GM12878 (cell line): Measurements from ENCODE around the gene FLAD1. TPM values are rescaled to one million over a fixed set of nuclear protein-coding genes. Genes with fewer than 3 reads are reported as not detected.

Experiments
- BCL11A ChIP-seq: IDR thresholded peaks from 2 replicates; pipeline ENCODE4 v1.6.1; 2011; ENCODE audit warnings: low read depth, low read length
- BHLHE40 ChIP-seq, 2 experiments: fragments of 450-650 bp in 1 of 2; IDR thresholded peaks; 2 replicates each; pipeline ENCODE4 v1.6.1; 2011 to 2017; ENCODE audit warnings: low read depth in 2 of 2, borderline replicate concordance in 1 of 2, improper control_type of control experiment in 1 of 2, low read length in 1 of 2, mild to moderate bottlenecking in 1 of 2
- CHD2 ChIP-seq: IDR thresholded peaks from 2 replicates; pipeline ENCODE4 v1.6.1; 2011; ENCODE audit warnings: low read depth, low read length, improper control_type of control experiment, borderline replicate concordance
- DPF2 ChIP-seq: fragments of 450-650 bp; IDR thresholded peaks from 2 replicates; pipeline ENCODE4 v1.6.1; 2017; ENCODE audit warnings: mild to moderate bottlenecking
- E4F1 ChIP-seq: fragments of 450-650 bp; IDR thresholded peaks from 2 replicates; pipeline ENCODE4 v1.6.1; 2018; ENCODE audit warnings: borderline replicate concordance, mild to moderate bottlenecking; ENCODE audit not compliant: partially characterized antibody
- ESRRA ChIP-seq: IDR thresholded peaks from 2 replicates; pipeline ENCODE4 v1.6.1; 2012; ENCODE audit warnings: mild to moderate bottlenecking, low read length, improper control_type of control experiment
- ETV6 ChIP-seq, 2 experiments: fragments of 450-650 bp in 1 of 2; IDR thresholded peaks in 1 of 2; conservative IDR thresholded peaks in 1 of 2; 2 replicates each; pipeline ENCODE4 v1.6.1; 2014; ENCODE audit warnings: antibody characterized with exemption in 1 of 2, borderline replicate concordance in 1 of 2, low read depth in 1 of 2, mild to moderate bottlenecking in 1 of 2, moderate library complexity in 1 of 2
- HDAC2 ChIP-seq: fragments of 200-600 bp; sonication (generic); IDR thresholded peaks from 2 replicates; pipeline ENCODE4 v1.6.1; 2017
- IRF4 ChIP-seq: IDR thresholded peaks from 2 replicates; pipeline ENCODE4 v1.6.1; 2011; ENCODE audit warnings: low read depth, low read length
- MXI1 ChIP-seq: fragments of 150-350 bp; IDR thresholded peaks from 2 replicates; pipeline ENCODE4 v1.6.1; 2011; ENCODE audit warnings: low read depth, mild to moderate bottlenecking, inconsistent platforms, low read length, improper control_type of control experiment
- NR2C1 ChIP-seq: fragments of 450-650 bp; IDR thresholded peaks from 2 replicates; pipeline ENCODE4 v1.6.1; 2017; ENCODE audit warnings: antibody characterized with exemption, mild to moderate bottlenecking, moderate library complexity
- PBX3 ChIP-seq: IDR thresholded peaks from 2 replicates; pipeline ENCODE4 v1.6.1; 2011; ENCODE audit warnings: mild to moderate bottlenecking, low read depth, low read length, moderate library complexity; ENCODE audit not compliant: insufficient replicate concordance
- SIX5 ChIP-seq: IDR thresholded peaks from 2 replicates; pipeline ENCODE4 v1.6.1; 2011; ENCODE audit warnings: mild to moderate bottlenecking, low read depth, low read length, moderate library complexity; ENCODE audit not compliant: severe bottlenecking
- SMC3 ChIP-seq: IDR thresholded peaks from 2 replicates; pipeline ENCODE4 v1.6.1; 2011; ENCODE audit warnings: low read length, improper control_type of control experiment, borderline replicate concordance
- SREBF1 ChIP-seq: IDR thresholded peaks from 2 replicates; pipeline ENCODE4 v1.6.1; 2012; ENCODE audit warnings: mild to moderate bottlenecking, low read length
- TCF12 ChIP-seq: IDR thresholded peaks from 2 replicates; pipeline ENCODE4 v1.6.1; 2011; ENCODE audit warnings: low read depth, mild to moderate bottlenecking, low read length
- TCF3 ChIP-seq: IDR thresholded peaks from 2 replicates; pipeline ENCODE4 v1.6.1; 2012; ENCODE audit warnings: low read depth, mild to moderate bottlenecking, low read length, borderline replicate concordance; ENCODE audit not compliant: insufficient read depth
- ZBED1 ChIP-seq: IDR thresholded peaks from 2 replicates; pipeline ENCODE4 v1.6.1; 2016; ENCODE audit warnings: borderline replicate concordance
- polyA plus RNA-seq, 11 experiments: library from polyadenylated mRNA; depleted of rRNA in 4 of 11; unstranded in 6 of 11; stranded (reverse) in 5 of 11; fragments of >200 nt; fragmentation: Nextera tagmentation in 4 of 11; fragmentation: Illumina TruSeq in 1 of 11; extraction: Ambion mirVana in 4 of 11; extraction: Trizol in 1 of 11; gene quantifications; 1 replicate in 1 of 11; 2 replicates in 10 of 11; pipeline versions ENCODE4 v1.2.1 to v1.2.3, GENCODE V29; 2011 to 2016; ENCODE audit warnings: inconsistent platforms in 2 of 11, missing spikeins in 2 of 11, low read depth in 1 of 11
- total RNA-seq, 4 experiments: library from RNA; depleted of rRNA in 3 of 4; stranded (reverse); fragments of >200 nt in 3 of 4; fragmentation: Illumina TruSeq in 1 of 4; extraction: Trizol in 1 of 4; gene quantifications; 2 replicates each; pipeline versions ENCODE4 v1.2.1 to v1.2.3, GENCODE V29; 2013 to 2021
- TF ChIP-seq, protein P1 (sequence below): fragments of 450-650 bp; IDR thresholded peaks from 2 replicates; pipeline ENCODE4 v1.6.1; 2017; ENCODE audit warnings: mild to moderate bottlenecking
- TF ChIP-seq, protein P2 (sequence below): IDR thresholded peaks from 2 replicates; pipeline ENCODE4 v1.6.1; 2011; ENCODE audit warnings: low read depth, low read length, improper control_type of control experiment, borderline replicate concordance
- TF ChIP-seq, protein P3 (sequence below): IDR thresholded peaks from 2 replicates; pipeline ENCODE4 v1.6.1; 2012; ENCODE audit warnings: low read depth, low read length, improper control_type of control experiment

Gene FLAD1
- total and polyA plus RNA-seq, 10 of the 15 experiments (the other 5 are each of a cell fraction or from before 2014, with no cell fraction given) = 22.9 to 93.4 (median 56.6) TPM

DNA sequence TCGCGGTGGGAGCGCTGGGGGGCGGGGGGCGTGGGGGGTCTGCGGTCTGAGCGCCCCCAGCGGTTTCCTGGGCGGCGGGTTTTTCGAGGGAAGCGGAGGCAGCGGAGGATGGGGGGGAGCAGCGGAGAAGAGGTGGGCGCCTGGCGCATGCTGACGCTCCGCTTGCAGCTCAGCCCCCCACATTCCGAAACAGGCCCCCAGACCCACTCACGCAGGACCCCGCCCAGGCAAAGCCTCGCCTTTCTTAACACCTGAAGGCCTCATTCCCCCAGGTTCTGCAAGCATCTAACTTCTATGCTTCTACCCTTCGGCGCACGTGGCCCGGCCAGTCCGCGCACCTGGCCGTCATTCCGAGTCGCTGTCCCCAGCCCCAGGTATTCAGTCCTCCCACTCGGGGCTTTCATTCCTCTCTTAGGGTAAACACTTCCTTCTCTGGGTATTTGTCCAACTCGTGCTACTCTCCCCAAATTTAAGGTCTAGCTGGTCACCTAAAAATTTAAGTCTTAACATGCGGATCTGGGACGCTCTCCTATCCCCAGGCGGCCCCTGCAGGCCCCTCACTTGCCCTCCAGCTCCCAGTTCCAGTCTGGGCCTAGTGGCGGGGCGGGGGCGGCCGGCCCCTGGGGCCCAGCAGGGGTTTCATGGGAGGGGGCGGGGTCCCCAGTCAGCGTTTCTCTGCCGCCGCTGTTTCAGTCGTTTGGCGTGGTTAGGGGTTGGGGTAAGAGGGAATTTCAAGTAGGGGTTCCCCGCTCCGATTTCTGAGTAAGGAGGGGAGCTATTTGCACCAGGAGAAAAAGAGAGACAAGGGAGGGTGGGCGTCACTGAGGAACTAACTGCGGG, 16.6 kb downstream of the FLAD1 start (continued):
- TF ChIP-seq E4F1 (no peak), SIX5 (no peak), BHLHE40 (IDR thresholded peaks at IDR 0.05; ENCODE audit: borderline replicate concordance in 1 of 2, low read depth in 2 of 2, low read length in 1 of 2) (peak; percentile 25 to 75; a peak in 3 of 4 replicates), NR2C1 (no peak), IRF4 (no peak), ETV6 (conservative IDR thresholded peaks at IDR 0.05 in 1 of 2, IDR thresholded peaks at IDR 0.05 in 1 of 2; ENCODE audit: borderline replicate concordance in 1 of 2, low read depth in 1 of 2) (no peak), SREBF1 (no peak), PBX3 (peak; percentile 33), ESRRA (no peak), CHD2 (0 out of 2 replicates have a peak, but pooled peaks have one; percentile 12), HDAC2 (no peak), ZBED1 (no peak), SMC3 (no peak), DPF2 (peak; percentile 28), TCF3 (0 out of 2 replicates have a peak, but pooled peaks have one; percentile 40), MXI1 (peak; percentile 94), TCF12 (no peak), BCL11A (no peak)
- TF ChIP-seq, protein P1, sequence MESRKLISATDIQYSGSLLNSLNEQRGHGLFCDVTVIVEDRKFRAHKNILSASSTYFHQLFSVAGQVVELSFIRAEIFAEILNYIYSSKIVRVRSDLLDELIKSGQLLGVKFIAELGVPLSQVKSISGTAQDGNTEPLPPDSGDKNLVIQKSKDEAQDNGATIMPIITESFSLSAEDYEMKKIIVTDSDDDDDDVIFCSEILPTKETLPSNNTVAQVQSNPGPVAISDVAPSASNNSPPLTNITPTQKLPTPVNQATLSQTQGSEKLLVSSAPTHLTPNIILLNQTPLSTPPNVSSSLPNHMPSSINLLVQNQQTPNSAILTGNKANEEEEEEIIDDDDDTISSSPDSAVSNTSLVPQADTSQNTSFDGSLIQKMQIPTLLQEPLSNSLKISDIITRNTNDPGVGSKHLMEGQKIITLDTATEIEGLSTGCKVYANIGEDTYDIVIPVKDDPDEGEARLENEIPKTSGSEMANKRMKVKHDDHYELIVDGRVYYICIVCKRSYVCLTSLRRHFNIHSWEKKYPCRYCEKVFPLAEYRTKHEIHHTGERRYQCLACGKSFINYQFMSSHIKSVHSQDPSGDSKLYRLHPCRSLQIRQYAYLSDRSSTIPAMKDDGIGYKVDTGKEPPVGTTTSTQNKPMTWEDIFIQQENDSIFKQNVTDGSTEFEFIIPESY = no peak
- TF ChIP-seq, protein P2, sequence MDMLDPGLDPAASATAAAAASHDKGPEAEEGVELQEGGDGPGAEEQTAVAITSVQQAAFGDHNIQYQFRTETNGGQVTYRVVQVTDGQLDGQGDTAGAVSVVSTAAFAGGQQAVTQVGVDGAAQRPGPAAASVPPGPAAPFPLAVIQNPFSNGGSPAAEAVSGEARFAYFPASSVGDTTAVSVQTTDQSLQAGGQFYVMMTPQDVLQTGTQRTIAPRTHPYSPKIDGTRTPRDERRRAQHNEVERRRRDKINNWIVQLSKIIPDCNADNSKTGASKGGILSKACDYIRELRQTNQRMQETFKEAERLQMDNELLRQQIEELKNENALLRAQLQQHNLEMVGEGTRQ = peak; percentile 2; the same call in 1 of the 2 replicates
- TF ChIP-seq, protein P3, sequence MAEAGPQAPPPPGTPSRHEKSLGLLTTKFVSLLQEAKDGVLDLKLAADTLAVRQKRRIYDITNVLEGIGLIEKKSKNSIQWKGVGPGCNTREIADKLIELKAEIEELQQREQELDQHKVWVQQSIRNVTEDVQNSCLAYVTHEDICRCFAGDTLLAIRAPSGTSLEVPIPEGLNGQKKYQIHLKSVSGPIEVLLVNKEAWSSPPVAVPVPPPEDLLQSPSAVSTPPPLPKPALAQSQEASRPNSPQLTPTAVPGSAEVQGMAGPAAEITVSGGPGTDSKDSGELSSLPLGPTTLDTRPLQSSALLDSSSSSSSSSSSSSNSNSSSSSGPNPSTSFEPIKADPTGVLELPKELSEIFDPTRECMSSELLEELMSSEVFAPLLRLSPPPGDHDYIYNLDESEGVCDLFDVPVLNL = no peak
